MCF 10A (cell line): ENCODE data around the gene TMEM253. TPM values are rescaled to one million over a fixed set of nuclear protein-coding genes. Genes with fewer than 3 reads are reported as not detected.

ENCODE experiments used
- BruUV-seq: library from RNA; stranded (reverse); fragments of 400-500 nt; replicated peaks from 2 replicates; lab custom pipeline; 2021; lab: Mats Ljungman, UMichigan
- CTCF ChIA-PET: fragments of 300-600 bp; sonication (Branson Sonifier 250); formaldehyde crosslinking; extraction: SDS; loops from one replicate; lab custom pipeline; 2021; ENCODE audit warnings: antibody characterized with exemption, inconsistent platforms; lab: Yijun Ruan, JAX
- POLR2A ChIA-PET: fragments of 300-600, 350-650 bp; sonication (Branson Sonifier 250); formaldehyde crosslinking; extraction: SDS; loops from one replicate; lab custom pipeline; 2020; ENCODE audit warnings: antibody characterized with exemption, inconsistent platforms; lab: Yijun Ruan, JAX
- DNase-seq: peaks from one replicate; pipeline ENCODE4 v3.0.0-alpha.2; 2018; ENCODE audit not compliant: unreplicated experiment
- H3K27ac Mint-ChIP-seq: one replicate; pipeline ENCODE4 v1.8.0; 2022; ENCODE audit warnings: mild to moderate bottlenecking, low read depth, mixed read lengths; ENCODE audit not compliant: unreplicated experiment
- H3K27me3 Mint-ChIP-seq: one replicate; pipeline ENCODE4 v1.8.0; 2022; ENCODE audit warnings: mixed read lengths; ENCODE audit not compliant: insufficient read depth, unreplicated experiment
- H3K36me3 Mint-ChIP-seq: one replicate; pipeline ENCODE4 v1.8.0; 2022; ENCODE audit warnings: mild to moderate bottlenecking, moderate library complexity, mixed read lengths; ENCODE audit not compliant: insufficient read depth, unreplicated experiment
- H3K4me1 Mint-ChIP-seq: one replicate; pipeline ENCODE4 v1.8.0; 2022; ENCODE audit warnings: mixed read lengths; ENCODE audit not compliant: insufficient read depth, unreplicated experiment
- H3K4me3 Mint-ChIP-seq: one replicate; pipeline ENCODE4 v1.8.0; 2022; ENCODE audit warnings: mild to moderate bottlenecking, moderate library complexity, mixed read lengths; ENCODE audit not compliant: unreplicated experiment
- H3K9me3 Mint-ChIP-seq: one replicate; pipeline ENCODE4 v1.8.0; 2022; ENCODE audit warnings: mixed read lengths; ENCODE audit not compliant: unreplicated experiment
- intact Hi-C: fragments of 100-400 bp; cut with micrococcal nuclease; formaldehyde crosslinking; loops from 2 replicates; pipeline ENCODE4 v1.14.1; 2022
- total RNA-seq: library from RNA; stranded (reverse); gene quantifications from 2 replicates; pipeline ENCODE4 v1.2.3, GENCODE V29; 2022
- TF ChIP-seq, protein P1 (sequence below): fragments of 200-600 bp; IDR thresholded peaks from one replicate; pipeline ENCODE4 v1.8.0; 2022; ENCODE audit warnings: antibody characterized with exemption, mild to moderate bottlenecking; ENCODE audit not compliant: unreplicated experiment

TMEM253 gene
- total RNA-seq, 1 experiment from 2014 or later, result 1.6 TPM

DNA sequence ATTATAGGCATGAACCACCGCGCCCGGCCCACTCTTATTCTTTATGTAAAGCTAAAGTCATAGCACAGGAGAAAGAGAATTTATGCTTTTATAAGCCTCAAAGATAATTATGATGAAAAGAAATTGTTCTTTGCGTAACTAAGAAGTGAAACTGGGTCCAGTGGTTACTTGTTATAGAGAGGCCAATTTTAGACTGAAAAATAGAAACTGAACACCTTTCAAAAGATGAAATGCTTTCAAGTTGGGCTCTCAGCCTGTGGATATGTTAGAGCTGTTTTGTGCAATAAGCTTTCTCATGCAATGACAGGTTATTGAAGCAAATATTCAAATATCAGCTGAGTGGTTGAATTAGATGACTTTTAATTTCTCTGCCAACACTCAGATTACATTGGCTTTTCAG lies 7.9 kb downstream of the TMEM253 start:
- no peak overlapping the region for H3K4me3 Mint-ChIP-seq
- H3K9me3 Mint-ChIP-seq, result no peaks in the 10 kb centered on the region
- no peaks in the 10 kb centered on the region for H3K27me3 Mint-ChIP-seq
- DNase-seq, result no peak
- ChIA-PET CTCF (interaction anchor here (0.6 to 10.5 kb wide), 12 partner anchors 14 to 147 kb away, joined by 3 to 248 read pairs (median 5); partner anchors contain the start of gene ARHGEF40), POLR2A (interaction anchor here (0.7 to 1.3 kb wide), 2 partner anchors 94 to 714 kb away, joined by 3 read pairs; no protein-coding TSS in a partner anchor)
- H3K36me3 Mint-ChIP-seq, result no peaks in the 10 kb centered on the region
- BruUV-seq, result no TSS peak
- peaks cover 30% of the 10 kb centered on the region for H3K4me1 Mint-ChIP-seq
- H3K27ac Mint-ChIP-seq, result no peak overlapping the region
- TF ChIP-seq, protein P1, sequence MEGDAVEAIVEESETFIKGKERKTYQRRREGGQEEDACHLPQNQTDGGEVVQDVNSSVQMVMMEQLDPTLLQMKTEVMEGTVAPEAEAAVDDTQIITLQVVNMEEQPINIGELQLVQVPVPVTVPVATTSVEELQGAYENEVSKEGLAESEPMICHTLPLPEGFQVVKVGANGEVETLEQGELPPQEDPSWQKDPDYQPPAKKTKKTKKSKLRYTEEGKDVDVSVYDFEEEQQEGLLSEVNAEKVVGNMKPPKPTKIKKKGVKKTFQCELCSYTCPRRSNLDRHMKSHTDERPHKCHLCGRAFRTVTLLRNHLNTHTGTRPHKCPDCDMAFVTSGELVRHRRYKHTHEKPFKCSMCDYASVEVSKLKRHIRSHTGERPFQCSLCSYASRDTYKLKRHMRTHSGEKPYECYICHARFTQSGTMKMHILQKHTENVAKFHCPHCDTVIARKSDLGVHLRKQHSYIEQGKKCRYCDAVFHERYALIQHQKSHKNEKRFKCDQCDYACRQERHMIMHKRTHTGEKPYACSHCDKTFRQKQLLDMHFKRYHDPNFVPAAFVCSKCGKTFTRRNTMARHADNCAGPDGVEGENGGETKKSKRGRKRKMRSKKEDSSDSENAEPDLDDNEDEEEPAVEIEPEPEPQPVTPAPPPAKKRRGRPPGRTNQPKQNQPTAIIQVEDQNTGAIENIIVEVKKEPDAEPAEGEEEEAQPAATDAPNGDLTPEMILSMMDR, result no peak
- intact Hi-C loops, result loop anchor here (5.0 kb wide), 1 partner anchor 251 kb away; no protein-coding TSS in a partner anchor

DNA sequence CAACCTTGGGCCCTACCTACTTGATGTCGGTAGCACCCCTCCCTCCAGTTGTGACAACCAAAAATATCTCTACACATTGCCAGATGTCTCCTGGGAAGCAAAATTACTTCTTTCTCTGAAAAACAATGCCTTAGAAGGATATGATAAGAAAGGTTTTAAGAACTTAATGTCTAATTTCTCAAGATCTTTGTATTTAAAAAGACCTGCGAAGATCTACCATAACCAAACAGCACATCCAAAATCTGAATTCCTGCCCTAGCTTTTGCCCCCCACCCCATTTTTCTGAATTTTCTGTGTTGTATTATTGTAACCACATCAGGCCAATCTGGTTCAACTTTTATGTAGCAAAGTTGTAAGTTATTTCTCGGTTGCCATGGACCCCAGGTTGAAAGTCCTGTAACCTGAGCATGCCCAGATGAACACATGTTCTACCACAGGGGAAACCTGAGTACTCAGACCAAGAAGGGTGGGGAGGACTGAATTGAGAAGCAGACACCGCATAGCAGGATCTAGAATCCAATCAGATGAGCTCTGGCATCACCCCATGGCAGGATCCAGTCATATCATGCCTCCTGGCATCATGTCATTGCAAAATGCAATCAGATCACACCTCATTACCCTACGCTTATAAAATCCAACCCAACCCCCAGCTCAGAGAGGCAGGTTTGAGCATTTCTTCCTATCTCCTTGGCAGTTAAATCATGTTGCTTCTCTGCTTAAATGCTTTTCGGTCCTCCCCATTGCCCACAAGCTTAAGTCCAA lies 8.7 kb downstream of the TMEM253 start:
- no peak overlapping the region for H3K4me3 Mint-ChIP-seq
- intact Hi-C loops, result loop anchor here (5.0 kb wide), 1 partner anchor 252 kb away; no protein-coding TSS in a partner anchor
- no peaks in the 10 kb centered on the region for H3K9me3 Mint-ChIP-seq
- ChIA-PET CTCF (interaction anchor here (0.6 to 10.5 kb wide), 14 partner anchors 15 to 615 kb away, joined by 3 to 248 read pairs (median 6); no protein-coding TSS in a partner anchor), POLR2A (interaction anchor here (1.2 to 1.5 kb wide), 2 partner anchors 13 to 14 kb away, joined by 3 to 4 read pairs; no protein-coding TSS in a partner anchor)
- BruUV-seq, result no TSS peak
- H3K27me3 Mint-ChIP-seq, result no peaks in the 10 kb centered on the region
- TF ChIP-seq, protein P1, result no peak
- peaks cover 28% of the 10 kb centered on the region for H3K4me1 Mint-ChIP-seq
- no peaks in the 10 kb centered on the region for H3K36me3 Mint-ChIP-seq
- peak; percentile 41 for DNase-seq
- H3K27ac Mint-ChIP-seq, result no peak overlapping the region

DNA sequence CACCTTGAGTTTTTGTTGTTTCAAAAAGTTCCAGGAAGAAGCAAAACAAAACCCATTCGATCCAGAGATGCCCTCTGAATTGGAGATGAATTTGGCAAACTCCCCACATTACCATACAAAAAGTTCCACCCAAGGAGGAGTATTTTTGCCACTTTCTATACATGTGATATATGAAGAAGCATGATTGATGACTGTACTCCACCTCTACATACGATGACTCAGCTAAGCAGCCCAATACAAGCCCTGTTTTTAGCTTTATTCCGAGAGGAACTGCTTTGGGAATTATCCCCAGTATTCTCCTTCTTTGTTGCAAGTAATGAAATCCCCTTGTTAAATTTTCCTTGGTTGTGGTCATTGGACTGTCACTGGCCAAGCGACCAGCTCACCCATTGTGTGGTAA lies 11.4 kb downstream of the TMEM253 start:
- no peak overlapping the region for H3K4me3 Mint-ChIP-seq
- POLR2A ChIA-PET, result interaction anchor here (0.7 kb wide), 1 partner anchor 12 kb away, joined by 3 read pairs; no protein-coding TSS in a partner anchor
- H3K4me1 Mint-ChIP-seq, result peaks cover 11% of the 10 kb centered on the region
- H3K9me3 Mint-ChIP-seq, result no peaks in the 10 kb centered on the region
- no peak overlapping the region for H3K27ac Mint-ChIP-seq
- no TSS peak for BruUV-seq
- H3K36me3 Mint-ChIP-seq, result no peaks in the 10 kb centered on the region
- intact Hi-C loops, result no loop called here
- no peaks in the 10 kb centered on the region for H3K27me3 Mint-ChIP-seq
- TF ChIP-seq, protein P1, result no peak
- DNase-seq, result no peak
- CTCF ChIA-PET, result interaction anchor here (0.9 kb wide), 1 partner anchor 10 kb away, joined by 3 read pairs; no protein-coding TSS in a partner anchor

DNA sequence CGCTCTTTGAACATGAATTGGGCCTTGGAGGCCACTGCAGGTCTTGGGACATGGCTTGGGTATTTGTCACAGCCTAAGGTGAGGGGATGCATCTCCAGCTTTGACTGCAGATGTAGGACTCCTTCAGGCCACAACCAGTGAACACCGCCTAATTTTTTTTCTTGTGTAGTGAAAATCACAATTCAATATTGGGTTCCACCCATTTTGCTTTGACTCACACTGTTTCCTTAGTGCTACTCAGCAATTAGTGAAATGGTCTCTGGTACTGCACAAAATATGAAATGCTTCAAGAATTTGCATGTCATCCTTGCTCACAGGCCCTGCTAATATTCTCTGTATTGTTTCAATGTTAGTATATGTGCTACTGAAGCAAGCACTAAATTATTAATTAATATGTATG lies 12.5 kb downstream of the TMEM253 start:
- ChIA-PET POLR2A (no interaction called here), CTCF (interaction anchor here (0.9 kb wide), 1 partner anchor 9 kb away, joined by 3 read pairs; no protein-coding TSS in a partner anchor)
- Mint-ChIP-seq H3K4me3 (no peak overlapping the region), H3K9me3 (no peaks in the 10 kb centered on the region), H3K36me3 (no peaks in the 10 kb centered on the region), H3K27ac (no peak overlapping the region), H3K4me1 (peaks cover 5% of the 10 kb centered on the region), H3K27me3 (no peaks in the 10 kb centered on the region)
- intact Hi-C loops, result no loop called here
- BruUV-seq, result no TSS peak
- no peak for DNase-seq
- TF ChIP-seq, protein P1, result no peak
